Heart right ventricle (tissue), 16 donors: ENCODE results near the gene UPK3A. TPM values are rescaled to one million over a fixed set of nuclear protein-coding genes. Genes with fewer than 3 reads are reported as not detected.

Source experiments
- ATAC-seq, 8 donors: fragments of 200-7000 bp; cut with Tn5 transposase; one replicate each; pipeline ENCODE4 v1.9.1; 2020; ENCODE audit warnings: mild to moderate bottlenecking in 8 of 8, moderate library complexity in 8 of 8, moderate number of reproducible peaks in 1 of 8
- DNase-seq, 2 donors: peaks; one replicate each; pipeline ENCODE4 v3.0.0-alpha.2; 2020
- H3K27ac ChIP-seq, 10 donors: fragments of 200-600 bp; sonication (generic) in 2 of 10; one replicate each; pipeline versions ENCODE4 v1.5.0 to v1.8.0; 2020 to 2022; ENCODE audit warnings: mild to moderate bottlenecking in 3 of 10
- H3K27me3 ChIP-seq, 7 donors: fragments of 200-600 bp; one replicate each; pipeline ENCODE4 v1.8.0; 2021 to 2022; ENCODE audit warnings: mild to moderate bottlenecking in 2 of 7
- H3K36me3 ChIP-seq, 9 donors: fragments of 200-600 bp; sonication (generic) in 1 of 9; one replicate each; pipeline versions ENCODE4 v1.5.0 to v1.8.0; 2020 to 2022; ENCODE audit warnings: mild to moderate bottlenecking in 2 of 9
- H3K4me1 ChIP-seq, 9 donors: fragments of 200-600 bp; sonication (generic) in 1 of 9; one replicate each; pipeline versions ENCODE4 v1.5.0 to v1.8.0; 2020 to 2022; ENCODE audit warnings: mild to moderate bottlenecking in 4 of 9
- H3K4me3 ChIP-seq, 10 donors: fragments of 200-600 bp; sonication (generic) in 2 of 10; one replicate each; pipeline versions ENCODE4 v1.5.0 to v1.8.0; 2020 to 2022; ENCODE audit warnings: mild to moderate bottlenecking in 7 of 10, moderate library complexity in 2 of 10
- H3K9me3 ChIP-seq, 11 donors: fragments of 200-600 bp in 10 of 11; sonication (generic) in 2 of 11; one replicate each; pipeline versions ENCODE4 v1.5.0 to v1.8.0; 2013 to 2022; ENCODE audit warnings: mild to moderate bottlenecking in 2 of 11, control low read depth in 1 of 11, moderate library complexity in 1 of 11
- WGBS, 2 donors: extraction: QIAGEN DNeasy Blood & Tissue Kit; methylation state at CpG; one replicate each; pipeline ENCODE4 v1.1.7; 2013; ENCODE audit warnings: inconsistent platforms in 1 of 2; 5-methylcytosine and 5-hydroxymethylcytosine counted together
- intact Hi-C, 10 donors: fragments of 100-400 bp; cut with DNase I; formaldehyde crosslinking; loops; one replicate each; pipeline versions ENCODE4 v1.11.1 to v1.14.2; 2022
- polyA plus RNA-seq, 2 donors: library from polyadenylated mRNA; stranded (reverse); fragments of 200-250 nt; gene quantifications; one replicate each; pipeline ENCODE4 v1.2.3, GENCODE V29; 2013
- total RNA-seq, 10 donors: library from RNA; stranded (reverse); fragmentation: NEBNext Ultra II Directional in 3 of 10; extraction: Animal tissue kit (Norgen Biotek cat#: 25700) in 3 of 10; gene quantifications; one replicate each; pipeline versions ENCODE4 v1.2.1 to v1.2.4, GENCODE V29; 2021 to 2023
- TF ChIP-seq, protein P1 (sequence below), 9 donors: fragments of 200-600 bp; sonication (generic) in 2 of 9; IDR thresholded peaks; one replicate each; pipeline versions ENCODE4 v1.5.0 to v1.8.0; 2021 to 2022; ENCODE audit warnings: antibody characterized with exemption in 9 of 9, mild to moderate bottlenecking in 5 of 9, moderate library complexity in 1 of 9
- donor health status: Arrhythmogenic right ventricular cardiomyopathy.
- donor health status: ischemic (EF 13 %, LVEDD 7.1; RV severe dilation, severe dysfunction).
- donor health status: healthy with polysubstance abuse.
- donor health status: DM: no; HTN: yes; CAD: no.
- donor health status: DM: no; HTN: no; CAD: no.
- donor health status: ischemic (EF 25% LVEDD 6.9; RV normal size, moderate dysfunction).
- donor health status: ischemic (EF 25% LVEDD 5.7; RV mildly dilated, moderate dysfunction).
- donor health status: healthy.
- donor health status: DM: yes; HTN: yes; CAD: no.
- donor health status: Ischemic cardiomyopathy.
- donor health status: ischemic (EF 35%, LVEDD 5.7; RV mildly dilated, moderate dysfunction).
- donor health status: nonischemic (EF 11% LVEDD 7.7; RV severe dilation, severe dysfunction).
- donor health status: DM: yes; HTN: yes; CAD: no.
- donor health status: PGD.
- donor health status: ischemic (EF 29% LVEDD 5.4; RV normal size, mild dysfunction).
- donor health status: nonischemic (EF 23%, LVEDD 6.1; RV moderate dilation, normal function).

The UPK3A gene
- total and polyA plus RNA-seq, 12 donors: 0.48 TPM; not detected in 11

DNA sequence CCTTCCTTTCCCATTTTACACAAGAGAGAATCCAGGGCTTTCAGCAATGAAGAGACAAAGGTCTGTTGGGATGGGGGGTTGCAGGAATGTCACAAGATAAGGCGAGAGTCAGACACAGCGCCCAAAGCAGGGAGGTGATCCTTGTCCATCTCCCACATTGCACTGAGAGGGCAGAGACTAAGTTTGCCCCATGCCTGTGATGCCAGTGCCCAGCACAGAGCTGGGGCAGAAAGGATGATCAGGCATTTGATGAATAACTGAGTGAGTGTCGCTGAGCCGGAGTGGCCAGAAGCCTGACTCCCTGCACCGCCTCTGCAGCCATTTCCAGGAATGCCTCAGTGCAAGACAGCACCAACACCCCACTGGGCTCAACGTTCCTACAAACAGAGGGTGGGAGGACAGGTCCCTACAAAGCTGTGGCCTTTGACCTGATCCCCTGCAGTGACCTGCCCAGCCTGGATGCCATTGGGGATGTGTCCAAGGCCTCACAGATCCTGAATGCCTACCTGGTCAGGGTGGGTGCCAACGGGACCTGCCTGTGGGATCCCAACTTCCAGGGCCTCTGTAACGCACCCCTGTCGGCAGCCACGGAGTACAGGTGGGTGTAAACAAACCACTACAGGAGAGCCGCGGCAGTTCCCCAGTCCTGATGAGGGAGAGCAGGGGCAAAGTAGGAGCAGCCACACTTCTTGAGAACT, 2.3 kb downstream of the UPK3A start:
- ATAC-seq: no peak
- 76 to 78% methylated on average over 12 of the region's 12 CpGs for WGBS, 2 donors
- intact Hi-C loops: no loop called here

GRCh38 chr22:45290410-45290936, 5.7 kb downstream of the UPK3A start:
- Histone ChIP-seq H3K36me3 (no peaks in the 10 kb centered on the region), H3K4me1 (peaks cover 0 to 23% (median 0%) of the 10 kb centered on the region in 9 donors), H3K9me3 (no peaks in the 10 kb centered on the region), H3K27ac (no peak overlapping the region), H3K27me3 (peaks cover 0 to 20% (median 0%) of the 10 kb centered on the region in 7 donors), H3K4me3 (no peak overlapping the region)
- TF ChIP-seq, protein P1, sequence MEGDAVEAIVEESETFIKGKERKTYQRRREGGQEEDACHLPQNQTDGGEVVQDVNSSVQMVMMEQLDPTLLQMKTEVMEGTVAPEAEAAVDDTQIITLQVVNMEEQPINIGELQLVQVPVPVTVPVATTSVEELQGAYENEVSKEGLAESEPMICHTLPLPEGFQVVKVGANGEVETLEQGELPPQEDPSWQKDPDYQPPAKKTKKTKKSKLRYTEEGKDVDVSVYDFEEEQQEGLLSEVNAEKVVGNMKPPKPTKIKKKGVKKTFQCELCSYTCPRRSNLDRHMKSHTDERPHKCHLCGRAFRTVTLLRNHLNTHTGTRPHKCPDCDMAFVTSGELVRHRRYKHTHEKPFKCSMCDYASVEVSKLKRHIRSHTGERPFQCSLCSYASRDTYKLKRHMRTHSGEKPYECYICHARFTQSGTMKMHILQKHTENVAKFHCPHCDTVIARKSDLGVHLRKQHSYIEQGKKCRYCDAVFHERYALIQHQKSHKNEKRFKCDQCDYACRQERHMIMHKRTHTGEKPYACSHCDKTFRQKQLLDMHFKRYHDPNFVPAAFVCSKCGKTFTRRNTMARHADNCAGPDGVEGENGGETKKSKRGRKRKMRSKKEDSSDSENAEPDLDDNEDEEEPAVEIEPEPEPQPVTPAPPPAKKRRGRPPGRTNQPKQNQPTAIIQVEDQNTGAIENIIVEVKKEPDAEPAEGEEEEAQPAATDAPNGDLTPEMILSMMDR (IDR thresholded peaks at IDR 0.05): no peak
- DNase-seq (no peak), ATAC-seq (peak in 7 of 8 donors; percentile 23 to 66 (median 48))
- intact Hi-C loops: no loop called here
- 30 to 39% methylated on average over 18 of the region's 18 CpGs for whole genome bisulfite sequencing, 2 donors

More for the DNA sequence above, 2.3 kb downstream of the UPK3A start:
- peaks cover 0 to 28% (median 9%) of the 10 kb centered on the region in 9 donors for H3K4me1 ChIP-seq
- no peak for DNase-seq
- no peak overlapping the region for H3K27ac ChIP-seq
- peaks cover 0 to 33% (median 16%) of the 10 kb centered on the region in 7 donors for H3K27me3 ChIP-seq
- H3K36me3 ChIP-seq: no peaks in the 10 kb centered on the region
- no peak overlapping the region for H3K4me3 ChIP-seq
- TF ChIP-seq, protein P1 (IDR thresholded peaks at IDR 0.05): no peak
- no peaks in the 10 kb centered on the region for H3K9me3 ChIP-seq

DNA sequence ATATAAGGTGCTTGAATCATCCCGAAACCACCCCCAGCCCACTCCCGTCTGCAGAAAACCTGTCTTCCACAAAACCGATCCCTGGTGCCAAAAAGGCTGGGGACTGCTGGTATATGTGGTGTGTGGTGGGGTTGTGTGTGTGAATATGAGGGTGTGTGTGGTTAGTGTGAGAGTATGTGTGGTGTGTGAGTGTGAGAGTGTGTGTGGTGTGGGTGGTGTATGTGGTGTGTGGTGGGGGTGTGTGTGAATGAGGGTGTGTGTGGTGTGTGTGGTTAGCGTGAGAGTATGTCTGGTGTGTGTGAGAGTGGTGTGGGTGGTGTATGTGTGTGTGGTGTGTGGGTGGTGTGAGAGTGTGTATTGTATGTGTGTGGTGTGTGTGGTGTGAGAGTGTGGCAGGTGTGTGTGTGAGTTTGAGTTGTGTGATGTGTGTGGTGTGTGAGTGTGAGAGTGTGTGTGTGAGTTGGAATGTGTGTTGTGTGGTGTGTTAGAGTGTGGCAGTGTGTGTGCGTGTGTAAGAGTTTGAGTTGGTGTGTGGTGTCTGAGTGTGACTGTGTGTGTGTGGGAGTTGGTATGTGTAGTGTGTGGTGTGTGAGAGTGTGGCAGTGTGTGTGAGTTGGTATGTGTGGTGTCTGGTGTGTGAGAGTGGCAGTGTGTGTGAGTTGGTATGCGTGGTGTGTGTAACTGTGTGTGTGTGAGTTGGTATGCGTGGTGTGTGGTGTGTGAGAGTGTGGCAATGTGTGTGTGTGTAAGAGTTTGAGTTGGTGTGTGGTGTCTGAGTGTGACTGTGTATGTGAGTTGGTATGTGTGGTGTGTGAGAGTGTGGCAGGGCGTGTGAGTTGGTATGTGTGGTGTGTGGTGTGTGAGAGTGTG, 6.5 kb downstream of the UPK3A start:
- Histone ChIP-seq H3K4me1 (peaks cover 0 to 20% (median 0%) of the 10 kb centered on the region in 9 donors), H3K27me3 (peaks cover 0 to 20% (median 0%) of the 10 kb centered on the region in 7 donors), H3K27ac (no peak overlapping the region), H3K4me3 (no peak overlapping the region), H3K36me3 (no peaks in the 10 kb centered on the region), H3K9me3 (no peaks in the 10 kb centered on the region)
- TF ChIP-seq, protein P1 (IDR thresholded peaks at IDR 0.05): no peak
- ATAC-seq (no peak), DNase-seq (no peak)
- intact Hi-C loops: no loop called here
- 88 to 92% methylated on average over 8 of the region's 8 CpGs for WGBS, 2 donors

DNA sequence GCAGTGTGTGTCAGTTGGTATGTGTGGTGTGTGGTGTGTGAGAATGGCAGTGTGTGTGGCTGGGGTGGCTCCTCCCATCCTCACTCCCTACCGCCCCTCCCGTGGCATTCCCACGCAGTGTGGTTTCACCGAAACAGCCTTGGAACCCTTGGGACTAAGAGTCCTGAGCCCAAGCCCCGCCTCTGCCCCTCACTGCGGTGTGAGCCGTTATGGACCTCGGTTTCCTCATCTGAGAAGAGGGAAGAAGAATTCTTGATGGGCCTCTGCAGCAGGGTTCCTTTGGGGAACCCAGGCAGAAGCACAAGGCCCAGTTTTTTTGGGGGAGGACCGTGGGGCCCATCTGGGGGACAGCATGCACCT, 7.2 kb downstream of the UPK3A start:
- no peak for DNase-seq
- Histone ChIP-seq H3K4me3 (no peak overlapping the region), H3K27ac (no peak overlapping the region), H3K4me1 (peaks cover 0 to 24% (median 0%) of the 10 kb centered on the region in 9 donors), H3K36me3 (no peaks in the 10 kb centered on the region), H3K27me3 (peaks cover 0 to 20% (median 0%) of the 10 kb centered on the region in 7 donors), H3K9me3 (no peaks in the 10 kb centered on the region)
- no peak for ATAC-seq
- WGBS, 2 donors: 76 to 78% methylated on average over 9 of the region's 9 CpGs
- intact Hi-C loops: no loop called here
- TF ChIP-seq, protein P1 (IDR thresholded peaks at IDR 0.05): no peak
